KOPT-K1 (cell line): ENCODE data around the gene SCYL3.
"Not testable (repeated sequence)": the region's sequence is repeated elsewhere in the genome, so short reads cannot be mapped to it uniquely, and the experiment has no call there.

Experiments
- H3K27ac ChIP-seq: fragments of 200-600 bp; sonication (generic); 2 replicates; pipeline ENCODE4 v1.5.1; 2016; ENCODE audit warnings: antibody characterized with exemption, mild to moderate bottlenecking, low read depth, low read length; ENCODE audit not compliant: poor library complexity, severe bottlenecking
- H3K36me3 ChIP-seq: fragments of 200-600 bp; sonication (generic); 2 replicates; pipeline ENCODE4 v1.5.1; 2017; ENCODE audit warnings: antibody characterized with exemption, mild to moderate bottlenecking, low read length, moderate library complexity; ENCODE audit not compliant: insufficient read depth
- H3K9me3 ChIP-seq: fragments of 200-600 bp; sonication (generic); 2 replicates; pipeline ENCODE4 v1.5.1; 2017; ENCODE audit warnings: antibody characterized with exemption, low read length, mild to moderate bottlenecking; ENCODE audit not compliant: insufficient read depth, poor library complexity, severe bottlenecking

The SCYL3 gene

GRCh38 chr1:169833179-169833901 is 60.4 kb downstream of the SCYL3 start:
- H3K36me3 ChIP-seq = peaks cover 100% of the 10 kb centered on the region
- H3K9me3 ChIP-seq = no peaks in the 10 kb centered on the region
- no peak overlapping the region for H3K27ac ChIP-seq

- Histone ChIP-seq H3K36me3 (peaks cover 100% of the 10 kb centered on the region), H3K27ac (no peak overlapping the region), H3K9me3 (no peaks in the 10 kb centered on the region)
Measured at GRCh38 chr1:169829671-169830070, 64.0 kb downstream of the SCYL3 start.

- Histone ChIP-seq H3K9me3 (no peaks in the 10 kb centered on the region), H3K36me3 (peaks cover 100% of the 10 kb centered on the region), H3K27ac (no peak overlapping the region)
Measured at GRCh38 chr1:169824153-169824552, 69.5 kb downstream of the SCYL3 start.

GRCh38 chr1:169821500-169821899 is 72.2 kb downstream of the SCYL3 start:
- H3K36me3 ChIP-seq = peaks cover 98% of the 10 kb centered on the region
- H3K27ac ChIP-seq = no peak overlapping the region
- peaks cover 8% of the 10 kb centered on the region for H3K9me3 ChIP-seq

GRCh38 chr1:169816617-169817016 is 77.1 kb downstream of the SCYL3 start:
- H3K36me3 ChIP-seq = peaks cover 96% of the 10 kb centered on the region
- H3K27ac ChIP-seq = no peak overlapping the region
- H3K9me3 ChIP-seq = peaks cover 26% of the 10 kb centered on the region

- H3K36me3 ChIP-seq = peaks cover 94% of the 10 kb centered on the region
- H3K27ac ChIP-seq = no peak overlapping the region
- peaks cover 26% of the 10 kb centered on the region for H3K9me3 ChIP-seq
Measured at GRCh38 chr1:169814265-169814664, 79.4 kb downstream of the SCYL3 start.

- H3K36me3 ChIP-seq = peaks cover 96% of the 10 kb centered on the region
- H3K27ac ChIP-seq = no peak overlapping the region
- peaks cover 24% of the 10 kb centered on the region for H3K9me3 ChIP-seq
Measured at GRCh38 chr1:169812131-169812530, 81.6 kb downstream of the SCYL3 start.

GRCh38 chr1:169811418-169812035 is 82.2 kb downstream of the SCYL3 start:
- not testable (repeated sequence) for H3K27ac ChIP-seq
- Histone ChIP-seq H3K9me3 (peaks cover 18% of the 10 kb centered on the region), H3K36me3 (peaks cover 96% of the 10 kb centered on the region)

GRCh38 chr1:169809370-169810095 is 84.2 kb downstream of the SCYL3 start:
- no peak overlapping the region for H3K27ac ChIP-seq
- peaks cover 96% of the 10 kb centered on the region for H3K36me3 ChIP-seq
- peaks cover 3% of the 10 kb centered on the region for H3K9me3 ChIP-seq

- no peak overlapping the region for H3K27ac ChIP-seq
- H3K36me3 ChIP-seq = peaks cover 100% of the 10 kb centered on the region
- no peaks in the 10 kb centered on the region for H3K9me3 ChIP-seq
Measured at GRCh38 chr1:169804941-169805340, 88.8 kb downstream of the SCYL3 start.

- Histone ChIP-seq H3K27ac (no peak overlapping the region), H3K36me3 (peaks cover 97% of the 10 kb centered on the region)
Measured at GRCh38 chr1:169802888-169803287, 90.8 kb downstream of the SCYL3 start.

More at GRCh38 chr1:169802888-169803287, 90.8 kb downstream of the SCYL3 start:
- H3K9me3 ChIP-seq = no peaks in the 10 kb centered on the region
